GM19023 (cell line): ENCODE data around the gene WAC.
A peak's percentile ranks its signal among the peaks of the same experiment; 100 is the strongest.

Experiments used
- ATAC-seq: cut with Tn5 transposase; IDR thresholded peaks from one replicate; pipeline ENCODE4 v1.9.1; 2021; ENCODE audit warnings: mild to moderate bottlenecking, moderate library complexity; ENCODE audit not compliant: unreplicated experiment

Gene WAC

DNA sequence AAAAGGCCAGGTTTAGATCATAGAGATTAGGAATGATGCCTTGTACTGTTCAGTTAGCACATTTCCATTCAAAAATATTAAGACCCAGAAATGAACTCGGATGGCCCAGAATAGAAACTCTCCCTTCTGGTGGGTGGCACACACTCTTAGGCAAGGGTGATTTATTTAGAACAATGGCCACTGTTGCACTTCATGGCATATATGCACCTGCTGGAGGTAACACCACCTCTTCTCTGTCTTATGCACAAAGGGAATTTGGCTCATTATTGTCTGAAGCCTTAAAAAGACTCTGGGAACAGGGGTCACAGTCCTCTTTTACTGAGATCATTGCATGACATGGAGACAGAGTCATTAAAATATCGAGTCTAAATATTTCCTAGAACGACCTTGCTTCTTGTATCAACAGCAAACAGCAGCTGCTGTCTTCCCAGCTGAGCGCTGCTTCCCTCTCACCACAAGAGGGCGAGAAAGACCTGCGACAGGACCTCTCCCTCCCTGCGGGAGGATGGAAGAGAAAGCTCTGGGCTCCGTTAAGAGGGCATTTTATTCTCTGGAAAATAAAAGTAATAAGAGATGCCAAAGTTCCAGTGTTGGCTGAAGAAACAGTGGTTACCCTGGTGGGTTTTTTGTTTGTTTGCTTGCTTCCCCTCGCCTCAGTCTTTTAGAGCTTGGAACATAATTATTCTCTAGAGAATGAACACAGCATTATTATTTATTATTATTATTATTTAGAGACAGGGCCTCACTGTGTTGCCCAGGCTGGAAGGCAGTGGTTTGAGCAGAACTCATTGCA, 130.9 kb downstream of the WAC start:
- ATAC-seq, result peak; percentile 85

DNA sequence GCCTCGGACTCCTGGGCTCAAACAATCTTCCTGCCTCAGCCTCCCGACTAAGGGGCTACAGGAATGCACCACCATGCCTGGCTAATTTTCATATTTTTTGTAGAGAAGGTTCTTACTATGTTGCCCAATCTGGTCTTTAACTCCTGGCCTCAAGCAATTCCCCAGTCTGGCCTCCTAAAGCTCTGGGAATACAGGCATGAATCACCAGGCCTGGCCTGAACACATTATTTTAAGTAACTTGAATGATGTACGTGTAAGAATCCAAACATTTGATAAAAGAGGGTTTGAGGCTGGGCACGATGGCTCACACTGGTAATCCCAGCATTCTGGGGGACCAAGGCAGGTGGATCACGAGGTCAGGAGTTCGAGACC, 131.4 kb downstream of the WAC start:
- no peak for ATAC-seq

DNA sequence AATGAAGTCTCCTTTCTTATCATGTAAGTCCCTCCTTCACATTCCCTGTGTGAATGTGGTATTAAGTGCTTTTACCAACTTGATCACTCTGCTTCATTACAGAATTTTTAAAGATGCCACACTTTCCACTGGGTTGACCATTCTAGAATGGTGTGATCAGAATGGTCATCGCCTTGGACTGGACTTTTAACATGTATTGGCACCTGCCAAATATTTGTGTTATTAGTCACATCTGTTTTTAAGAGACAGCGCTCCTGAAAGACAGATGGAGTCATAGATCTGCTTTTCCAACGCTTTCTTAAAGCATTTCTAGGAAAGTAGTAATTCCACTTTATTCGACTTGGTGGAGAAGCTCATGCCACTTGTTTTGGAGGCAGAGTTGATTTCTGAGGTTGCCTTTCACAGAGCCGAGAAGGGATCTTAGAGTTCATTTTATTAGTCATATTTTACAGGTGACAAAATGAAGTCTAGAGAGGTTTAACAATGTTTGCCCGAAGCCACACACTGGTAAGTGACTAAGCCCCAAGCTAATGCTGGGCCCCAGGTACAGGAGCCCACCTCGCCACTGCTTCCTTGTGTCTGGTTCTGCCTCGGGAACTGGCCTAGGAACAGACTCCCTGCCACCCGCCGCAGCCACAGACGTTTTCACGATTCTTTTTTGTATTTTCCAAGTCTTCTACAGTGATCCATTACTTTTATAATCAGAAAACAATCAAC, 134.0 kb downstream of the WAC start:
- no peak for ATAC-seq

DNA sequence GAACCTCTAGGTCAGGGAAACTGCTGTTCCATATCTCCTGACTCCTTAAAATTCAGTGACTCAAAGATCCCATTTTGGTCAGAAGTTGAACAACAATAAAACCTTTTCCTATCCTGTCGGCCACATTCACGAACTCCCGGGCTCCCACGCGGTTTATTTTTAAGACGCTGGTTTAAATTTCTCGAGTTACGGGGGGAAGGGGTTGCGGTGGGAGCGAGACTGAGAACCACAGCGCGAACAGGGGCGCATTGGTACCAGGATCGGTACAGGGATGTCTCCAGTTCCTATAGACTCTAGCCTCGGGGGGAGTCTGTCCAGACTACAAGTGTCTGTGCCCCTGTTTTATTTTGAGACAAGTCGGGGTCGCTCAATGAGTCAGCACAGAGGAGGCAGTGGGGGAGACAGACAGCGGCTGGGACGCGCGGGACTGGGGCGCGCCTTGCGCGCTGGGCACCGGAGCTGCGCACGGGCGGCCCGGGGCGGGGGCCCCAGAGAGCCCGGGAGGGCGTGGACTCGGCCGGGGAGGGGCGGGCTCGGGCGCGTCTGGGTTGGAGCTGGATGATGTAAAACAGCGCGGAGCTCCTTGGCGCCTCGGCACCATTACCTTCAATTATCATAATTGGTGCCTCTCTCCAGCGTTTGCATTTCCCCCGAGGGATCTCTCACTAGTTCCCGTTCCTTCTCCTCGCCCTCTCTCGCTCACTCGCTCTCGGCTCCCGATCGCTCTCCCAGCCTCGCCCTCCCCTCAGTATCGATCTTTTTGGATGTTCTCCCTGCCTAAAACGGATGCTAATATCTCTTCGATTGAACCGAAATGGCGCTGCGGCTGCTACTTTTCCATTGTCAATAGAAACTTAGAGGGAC, 135.7 kb downstream of the WAC start:
- ATAC-seq, result no peak

DNA sequence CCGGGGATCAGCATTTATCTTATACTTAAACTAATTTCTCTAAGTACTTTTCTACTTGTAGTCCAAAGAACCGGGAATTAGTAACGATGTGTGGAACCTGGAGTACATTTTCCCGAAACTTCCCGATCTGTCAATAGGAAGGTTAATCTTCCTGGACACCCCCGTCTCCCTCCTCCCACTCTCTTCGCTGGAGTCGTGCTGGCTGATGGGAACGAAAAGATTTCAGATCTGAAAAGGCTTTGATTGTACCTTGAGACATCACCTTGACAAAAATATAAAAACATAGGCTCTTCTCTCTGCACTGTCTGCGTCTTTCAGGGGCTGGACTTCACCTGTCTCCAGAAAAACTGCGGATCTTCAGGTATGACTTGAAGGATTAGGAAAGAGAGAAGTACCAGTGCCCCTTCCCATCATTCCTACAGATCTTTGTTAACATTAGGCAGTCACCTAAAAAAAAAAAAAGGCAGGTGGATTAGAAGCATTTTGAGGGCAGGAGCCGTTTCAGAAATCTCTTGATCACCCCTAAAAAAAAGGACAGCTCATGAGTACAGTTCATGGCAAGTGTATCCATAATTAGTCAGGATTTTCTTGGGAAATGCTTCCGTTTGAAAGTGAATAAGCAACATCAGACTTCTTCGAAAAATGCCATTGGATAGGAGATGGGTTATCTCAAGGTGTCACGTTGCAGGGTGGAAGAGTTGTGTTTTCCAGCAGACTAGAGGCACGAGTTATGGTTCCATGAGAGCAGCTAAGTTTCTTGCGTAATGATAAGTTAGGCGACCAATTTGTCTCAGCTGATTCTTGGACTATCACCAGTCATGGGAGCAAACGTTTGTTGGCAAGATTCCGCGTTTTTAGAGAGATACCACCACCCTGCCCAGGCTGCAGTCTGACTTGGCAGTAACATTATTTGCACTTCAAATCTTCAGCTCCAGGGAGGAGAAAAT, 136.6 kb downstream of the WAC start:
- ATAC-seq, result no peak
